Immature natural killer cell (primary cell): ENCODE data around the gene LIMS1. TPM values are rescaled to one million over a fixed set of nuclear protein-coding genes. Genes with fewer than 3 reads are reported as not detected.
"Not testable (repeated sequence)": the region's sequence is repeated elsewhere in the genome, so short reads cannot be mapped to it uniquely, and the experiment has no call there.

Experiments used
- DNase-seq, 3 donors: peaks; one replicate each; pipeline ENCODE4 v3.0.0; 2022; ENCODE audit warnings: mixed read lengths in 1 of 3
- H3K27ac Mint-ChIP-seq, 6 donors: one replicate each; pipeline ENCODE4 v1.8.0; 2020; ENCODE audit warnings: mixed read lengths in 6 of 6, mild to moderate bottlenecking in 5 of 6, inconsistent platforms in 4 of 6, moderate library complexity in 3 of 6
- H3K27me3 Mint-ChIP-seq, 3 donors: one replicate each; pipeline ENCODE4 v1.8.0; 2020 to 2021; ENCODE audit warnings: low read depth in 3 of 3, mild to moderate bottlenecking in 3 of 3, mixed read lengths in 3 of 3, moderate library complexity in 3 of 3, inconsistent platforms in 1 of 3
- H3K36me3 Mint-ChIP-seq, 3 donors: one replicate each; pipeline ENCODE4 v1.8.0; 2020; ENCODE audit warnings: mixed read lengths in 3 of 3, inconsistent platforms in 2 of 3, mild to moderate bottlenecking in 2 of 3
- H3K4me1 Mint-ChIP-seq, 2 donors: one replicate each; pipeline ENCODE4 v1.8.0; 2020; ENCODE audit warnings: inconsistent platforms in 2 of 2, mild to moderate bottlenecking in 2 of 2, mixed read lengths in 2 of 2, moderate library complexity in 1 of 2
- H3K4me3 Mint-ChIP-seq, 5 donors: one replicate each; pipeline ENCODE4 v1.8.0; 2020; ENCODE audit warnings: mild to moderate bottlenecking in 5 of 5, mixed read lengths in 5 of 5, inconsistent platforms in 3 of 5, moderate library complexity in 3 of 5
- H3K9me3 Mint-ChIP-seq, 6 donors: one replicate each; pipeline ENCODE4 v1.8.0; 2020; ENCODE audit warnings: mild to moderate bottlenecking in 6 of 6, mixed read lengths in 6 of 6, inconsistent platforms in 4 of 6, moderate library complexity in 3 of 6
- polyA plus RNA-seq, 3 donors: library from polyadenylated mRNA; unstranded; fragments of 300-500 nt; fragmentation: Illumina TruSeq; gene quantifications; one replicate each; pipeline ENCODE4 v1.2.3, GENCODE V29; 2021

The LIMS1 gene
- 10 to 100 TPM; 31.3 to 64.7 (median 60.6) TPM for polyA plus RNA-seq

- Mint-ChIP-seq H3K27me3 (peaks cover 5 to 6% (median 5%) of the 10 kb centered on the region in 3 donors), H3K4me3 (peak within 1 kb of the TSS; percentile 93 to 98 (median 96)), H3K9me3 (no peaks in the 10 kb centered on the region), H3K4me1 (peaks cover 21 to 45% of the 10 kb centered on the region in 2 donors), H3K27ac (peak within 1 kb of the TSS; percentile 76 to 96 (median 91)), H3K36me3 (no peaks in the 10 kb centered on the region)
- DNase-seq = peak; percentile 79 to 82 (median 82)
These were observed at the start of gene LIMS1 for GRCh38 chr2:108533832-108534583. Gene LIMS1, plus strand, starts transcription at chr2:108534470. Its CDS starts 93 bp downstream, at chr2:108534563.

GRCh38 chr2:108485253-108485652 lies 49.0 kb upstream of the LIMS1 start:
- H3K9me3 Mint-ChIP-seq = no peaks in the 10 kb centered on the region
- no peaks in the 10 kb centered on the region for H3K27me3 Mint-ChIP-seq
- no peak for DNase-seq
- peak overlapping the region in 3 of 6 donors; percentile 3 to 60 (median 48) for H3K27ac Mint-ChIP-seq
- peaks cover 21 to 48% (median 21%) of the 10 kb centered on the region in 3 donors for H3K36me3 Mint-ChIP-seq
- H3K4me3 Mint-ChIP-seq = no peak overlapping the region
- H3K4me1 Mint-ChIP-seq = no peaks in the 10 kb centered on the region

- no peak overlapping the region for H3K27ac Mint-ChIP-seq
- no peak for DNase-seq
- H3K36me3 Mint-ChIP-seq = peaks cover 14 to 42% (median 14%) of the 10 kb centered on the region in 3 donors
- H3K27me3 Mint-ChIP-seq = no peaks in the 10 kb centered on the region
- no peaks in the 10 kb centered on the region for H3K9me3 Mint-ChIP-seq
- no peaks in the 10 kb centered on the region for H3K4me1 Mint-ChIP-seq
- H3K4me3 Mint-ChIP-seq = no peak overlapping the region
These were observed 43.7 kb upstream of the LIMS1 start for GRCh38 chr2:108490506-108491122.

- DNase-seq = no peak
- no peak overlapping the region for H3K4me3 Mint-ChIP-seq
- H3K9me3 Mint-ChIP-seq = no peaks in the 10 kb centered on the region
- H3K4me1 Mint-ChIP-seq = no peaks in the 10 kb centered on the region
- peaks cover 14 to 38% (median 14%) of the 10 kb centered on the region in 3 donors for H3K36me3 Mint-ChIP-seq
- no peaks in the 10 kb centered on the region for H3K27me3 Mint-ChIP-seq
- peak overlapping the region in 1 of 6 donors; percentile 65 for H3K27ac Mint-ChIP-seq
These were observed 42.4 kb upstream of the LIMS1 start for GRCh38 chr2:108491848-108492247.

GRCh38 chr2:108492364-108492763 lies 41.9 kb upstream of the LIMS1 start:
- Mint-ChIP-seq H3K27ac (peak overlapping the region in 2 of 6 donors; percentile 11 to 28), H3K36me3 (peaks cover 14 to 38% (median 14%) of the 10 kb centered on the region in 3 donors), H3K4me3 (no peak overlapping the region), H3K9me3 (no peaks in the 10 kb centered on the region), H3K4me1 (no peaks in the 10 kb centered on the region), H3K27me3 (no peaks in the 10 kb centered on the region)
- no peak for DNase-seq

GRCh38 chr2:108496167-108496566 lies 38.1 kb upstream of the LIMS1 start:
- not testable (repeated sequence) for H3K9me3 Mint-ChIP-seq, H3K4me3 Mint-ChIP-seq, H3K27me3 Mint-ChIP-seq, DNase-seq, H3K27ac Mint-ChIP-seq, H3K4me1 Mint-ChIP-seq
- peaks cover 17 to 33% (median 20%) of the 10 kb centered on the region in 3 donors for H3K36me3 Mint-ChIP-seq

GRCh38 chr2:108507620-108508019 lies 26.6 kb upstream of the LIMS1 start:
- H3K4me1 Mint-ChIP-seq, H3K27ac Mint-ChIP-seq, DNase-seq, H3K9me3 Mint-ChIP-seq, H3K4me3 Mint-ChIP-seq, H3K27me3 Mint-ChIP-seq: not testable (repeated sequence)
- H3K36me3 Mint-ChIP-seq = peaks cover 18 to 29% (median 27%) of the 10 kb centered on the region in 3 donors

- not testable (repeated sequence) for H3K4me1 Mint-ChIP-seq, H3K9me3 Mint-ChIP-seq, H3K4me3 Mint-ChIP-seq, H3K27ac Mint-ChIP-seq, DNase-seq, H3K27me3 Mint-ChIP-seq
- H3K36me3 Mint-ChIP-seq = peaks cover 3 to 14% (median 8%) of the 10 kb centered on the region in 3 donors
These were observed 21.8 kb upstream of the LIMS1 start for GRCh38 chr2:108512431-108512830.

GRCh38 chr2:108514478-108514877 lies 19.8 kb upstream of the LIMS1 start:
- Mint-ChIP-seq H3K9me3 (peaks cover 3 to 19% (median 12%) of the 10 kb centered on the region in 6 donors), H3K36me3 (peaks cover 5 to 13% (median 6%) of the 10 kb centered on the region in 3 donors)
- H3K4me1 Mint-ChIP-seq, H3K27me3 Mint-ChIP-seq, DNase-seq, H3K27ac Mint-ChIP-seq, H3K4me3 Mint-ChIP-seq: not testable (repeated sequence)

- not testable (repeated sequence) for H3K36me3 Mint-ChIP-seq, DNase-seq, H3K9me3 Mint-ChIP-seq, H3K27me3 Mint-ChIP-seq, H3K4me3 Mint-ChIP-seq, H3K27ac Mint-ChIP-seq, H3K4me1 Mint-ChIP-seq
These were observed 9.6 kb upstream of the LIMS1 start for GRCh38 chr2:108524688-108525087.

- H3K9me3 Mint-ChIP-seq, H3K27me3 Mint-ChIP-seq, H3K36me3 Mint-ChIP-seq, H3K4me1 Mint-ChIP-seq, DNase-seq, H3K4me3 Mint-ChIP-seq: not testable (repeated sequence)
- peak overlapping the region in 1 of 6 donors; percentile 42 for H3K27ac Mint-ChIP-seq
These were observed 9.0 kb upstream of the LIMS1 start for GRCh38 chr2:108525258-108525657.

- H3K27me3 Mint-ChIP-seq = peaks cover 4 to 5% (median 5%) of the 10 kb centered on the region in 3 donors
- peak overlapping the region in 1 of 5 donors; percentile 15 for H3K4me3 Mint-ChIP-seq
- H3K9me3 Mint-ChIP-seq = no peaks in the 10 kb centered on the region
- H3K4me1 Mint-ChIP-seq = peaks cover 21 to 37% of the 10 kb centered on the region in 2 donors
- no peak for DNase-seq
- H3K27ac Mint-ChIP-seq = no peak overlapping the region
- no peaks in the 10 kb centered on the region for H3K36me3 Mint-ChIP-seq
These were observed 2.6 kb upstream of the LIMS1 start for GRCh38 chr2:108531674-108532055.

- Mint-ChIP-seq H3K36me3 (no peaks in the 10 kb centered on the region), H3K4me3 (peak overlapping the region; percentile 93 to 98 (median 96)), H3K9me3 (no peaks in the 10 kb centered on the region), H3K27me3 (peaks cover 5 to 7% (median 5%) of the 10 kb centered on the region in 3 donors), H3K4me1 (peaks cover 21 to 45% of the 10 kb centered on the region in 2 donors), H3K27ac (peak overlapping the region; percentile 61 to 96 (median 91))
- no peak for DNase-seq
These were observed 500 bp downstream of the LIMS1 start for GRCh38 chr2:108534584-108535356.

- no peak for DNase-seq
- no peaks in the 10 kb centered on the region for H3K36me3 Mint-ChIP-seq
- peak overlapping the region in 5 of 6 donors; percentile 61 to 93 (median 91) for H3K27ac Mint-ChIP-seq
- H3K9me3 Mint-ChIP-seq = no peaks in the 10 kb centered on the region
- peaks cover 5 to 8% (median 5%) of the 10 kb centered on the region in 3 donors for H3K27me3 Mint-ChIP-seq
- H3K4me1 Mint-ChIP-seq = peaks cover 21 to 45% of the 10 kb centered on the region in 2 donors
- peak overlapping the region; percentile 93 to 98 (median 96) for H3K4me3 Mint-ChIP-seq
These were observed 1.0 kb downstream of the LIMS1 start for GRCh38 chr2:108535357-108535631.
